Measurements from ENCODE around the gene LCLAT1.

GRCh38 chr2:30691948-30692828, 245.1 kb downstream of the LCLAT1 start:
- TF ChIP-seq, protein P1, sequence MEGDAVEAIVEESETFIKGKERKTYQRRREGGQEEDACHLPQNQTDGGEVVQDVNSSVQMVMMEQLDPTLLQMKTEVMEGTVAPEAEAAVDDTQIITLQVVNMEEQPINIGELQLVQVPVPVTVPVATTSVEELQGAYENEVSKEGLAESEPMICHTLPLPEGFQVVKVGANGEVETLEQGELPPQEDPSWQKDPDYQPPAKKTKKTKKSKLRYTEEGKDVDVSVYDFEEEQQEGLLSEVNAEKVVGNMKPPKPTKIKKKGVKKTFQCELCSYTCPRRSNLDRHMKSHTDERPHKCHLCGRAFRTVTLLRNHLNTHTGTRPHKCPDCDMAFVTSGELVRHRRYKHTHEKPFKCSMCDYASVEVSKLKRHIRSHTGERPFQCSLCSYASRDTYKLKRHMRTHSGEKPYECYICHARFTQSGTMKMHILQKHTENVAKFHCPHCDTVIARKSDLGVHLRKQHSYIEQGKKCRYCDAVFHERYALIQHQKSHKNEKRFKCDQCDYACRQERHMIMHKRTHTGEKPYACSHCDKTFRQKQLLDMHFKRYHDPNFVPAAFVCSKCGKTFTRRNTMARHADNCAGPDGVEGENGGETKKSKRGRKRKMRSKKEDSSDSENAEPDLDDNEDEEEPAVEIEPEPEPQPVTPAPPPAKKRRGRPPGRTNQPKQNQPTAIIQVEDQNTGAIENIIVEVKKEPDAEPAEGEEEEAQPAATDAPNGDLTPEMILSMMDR (IDR thresholded peaks at IDR 0.05) = peak in 1 of 6 experiments; percentile 3
- TF ChIP-seq POLR2A (IDR thresholded peaks at IDR 0.05) = no peak

Measured in esophagus squamous epithelium (tissue), 4 donors.